Astrocyte (in vitro differentiated cells and primary cell): Measurements from ENCODE around the gene RAD51B. TPM values are rescaled to one million over a fixed set of nuclear protein-coding genes. Genes with fewer than 3 reads are reported as not detected.
A peak's percentile ranks its signal among the peaks of the same experiment; 100 is the strongest.
"Not testable (repeated sequence)": the region's sequence is repeated elsewhere in the genome, so short reads cannot be mapped to it uniquely, and the experiment has no call there.

Source experiments
- DNase-seq: peaks from one replicate; pipeline ENCODE4 v3.0.0-alpha.2; 2010; ENCODE audit warnings: low read depth
- FAIRE-seq: peaks from 2 replicates; lab custom pipeline; 2011; peaks lifted over from hg19 to GRCh38; lab: Jason Lieb, UNC
- H2AFZ ChIP-seq: 2 replicates; pipeline ENCODE4 v1.6.0; 2012; ENCODE audit warnings: low read depth, low read length, inconsistent platforms
- H3K27ac ChIP-seq: 2 replicates; pipeline ENCODE4 v1.5.1; 2011; ENCODE audit warnings: low read depth, low read length, inconsistent platforms
- H3K27me3 ChIP-seq: 2 replicates; pipeline ENCODE4 v1.6.0; 2011; ENCODE audit warnings: low read length, inconsistent platforms; ENCODE audit not compliant: insufficient read depth
- H3K36me3 ChIP-seq: 2 replicates; pipeline ENCODE4 v1.5.1; 2011; ENCODE audit warnings: low read length, inconsistent platforms; ENCODE audit not compliant: insufficient read depth
- H3K4me1 ChIP-seq: 2 replicates; pipeline ENCODE4 v1.5.1; 2011; ENCODE audit warnings: low read length, inconsistent platforms; ENCODE audit not compliant: insufficient read depth
- H3K4me2 ChIP-seq: 2 replicates; pipeline ENCODE4 v1.6.0; 2012; ENCODE audit warnings: low read length, inconsistent platforms
- H3K4me3 ChIP-seq: 2 replicates; pipeline ENCODE4 v1.5.1; 2011; ENCODE audit warnings: low read depth, mild to moderate bottlenecking, low read length, inconsistent platforms; ENCODE audit not compliant: insufficient read depth
- H3K79me2 ChIP-seq: 2 replicates; pipeline ENCODE4 v1.6.0; 2012; ENCODE audit warnings: mild to moderate bottlenecking, low read length, inconsistent platforms; ENCODE audit not compliant: insufficient read depth
- H3K9ac ChIP-seq: 2 replicates; pipeline ENCODE4 v1.6.0; 2012; ENCODE audit warnings: mild to moderate bottlenecking, low read length, inconsistent platforms
- H3K9me3 ChIP-seq: 2 replicates; pipeline ENCODE4 v1.5.1; 2012; ENCODE audit warnings: low read depth, mild to moderate bottlenecking, low read length, inconsistent platforms; ENCODE audit not compliant: insufficient read depth
- H4K20me1 ChIP-seq: 2 replicates; pipeline ENCODE4 v1.6.0; 2012; ENCODE audit warnings: low read length, inconsistent platforms; ENCODE audit not compliant: insufficient read depth
- H3K27ac Mint-ChIP-seq: one replicate; pipeline ENCODE4 v1.8.0; 2021; ENCODE audit warnings: mild to moderate bottlenecking, mixed read lengths; ENCODE audit not compliant: unreplicated experiment
- H3K27me3 Mint-ChIP-seq: one replicate; pipeline ENCODE4 v1.8.0; 2021; ENCODE audit warnings: low read depth, mixed read lengths; ENCODE audit not compliant: unreplicated experiment
- H3K36me3 Mint-ChIP-seq: one replicate; pipeline ENCODE4 v1.8.0; 2021; ENCODE audit warnings: low read depth, mixed read lengths; ENCODE audit not compliant: unreplicated experiment
- H3K4me1 Mint-ChIP-seq: one replicate; pipeline ENCODE4 v1.8.0; 2021; ENCODE audit warnings: low read depth, mixed read lengths; ENCODE audit not compliant: unreplicated experiment
- H3K4me3 Mint-ChIP-seq: one replicate; pipeline ENCODE4 v1.8.0; 2021; ENCODE audit warnings: mild to moderate bottlenecking, moderate library complexity, mixed read lengths; ENCODE audit not compliant: unreplicated experiment
- H3K9me3 Mint-ChIP-seq: one replicate; pipeline ENCODE4 v1.8.0; 2021; ENCODE audit warnings: mild to moderate bottlenecking, mixed read lengths; ENCODE audit not compliant: unreplicated experiment
- EZH2 ChIP-seq: IDR thresholded peaks from 2 replicates; pipeline ENCODE4 v1.6.1; 2012; ENCODE audit warnings: mild to moderate bottlenecking, low read length, inconsistent platforms; ENCODE audit not compliant: insufficient read depth
- total RNA-seq: library from RNA; stranded (reverse); gene quantifications from 2 replicates; pipeline ENCODE4 v1.2.1, GENCODE V29; 2021
- TF ChIP-seq, protein P1 (sequence below): IDR thresholded peaks from 2 replicates; pipeline ENCODE4 v1.5.1; 2011; ENCODE audit warnings: low read depth, mild to moderate bottlenecking, inconsistent platforms, low read length, moderate library complexity; ENCODE audit not compliant: insufficient read depth

The RAD51B gene
- total RNA-seq, 1 donor from 2014 or later, result 10.8 TPM

DNA sequence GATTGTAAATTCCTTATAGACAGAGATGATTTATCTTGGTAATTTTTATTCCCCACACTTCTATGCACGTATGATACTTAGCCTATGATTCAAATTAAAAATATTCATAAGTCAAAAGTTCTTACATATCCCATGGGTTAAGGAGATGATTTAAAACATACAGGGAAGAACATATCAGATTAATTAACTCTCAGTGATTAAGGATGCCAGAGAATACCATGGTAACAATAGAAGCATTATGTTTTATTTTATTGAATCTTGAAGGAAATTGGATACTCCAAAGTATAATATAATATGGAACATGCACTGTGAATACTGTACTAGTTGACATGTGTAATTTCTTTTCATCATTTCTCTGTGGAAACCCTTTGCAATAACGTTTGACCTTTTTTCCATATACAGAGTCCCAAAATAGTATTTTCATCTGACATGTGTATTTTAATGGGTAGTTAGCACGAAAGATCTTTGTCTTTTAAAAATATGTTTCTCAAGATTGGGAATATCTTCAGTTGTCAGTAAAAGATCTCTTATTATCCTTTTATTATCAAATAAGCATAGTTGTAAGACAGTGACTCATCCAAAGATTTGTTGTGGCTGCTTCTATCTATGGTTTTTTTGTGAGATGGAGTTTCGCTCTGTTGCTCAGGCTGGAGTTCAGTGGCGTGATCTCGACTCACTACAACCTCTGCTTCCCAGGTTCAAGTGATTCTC is 166.7 kb downstream of the RAD51B start:
- no peak for FAIRE-seq
- Mint-ChIP-seq H3K36me3 (no peaks in the 10 kb centered on the region), H3K27ac (peak overlapping the region; percentile 84), H3K4me1 (peaks cover 11% of the 10 kb centered on the region), H3K27me3 (no peaks in the 10 kb centered on the region), H3K4me3 (no peak overlapping the region), H3K9me3 (no peaks in the 10 kb centered on the region)
- Histone ChIP-seq H3K4me1 (peaks cover 11% of the 10 kb centered on the region), H3K27me3 (no peaks in the 10 kb centered on the region), H3K79me2 (no peaks in the 10 kb centered on the region), H2AFZ (no peak overlapping the region), H3K9ac (no peak overlapping the region), H3K36me3 (no peaks in the 10 kb centered on the region), H4K20me1 (no peaks in the 10 kb centered on the region), H3K4me3 (no peak overlapping the region), H3K4me2 (no peak overlapping the region), H3K27ac (no peak overlapping the region), H3K9me3 (no peaks in the 10 kb centered on the region)
- peak; percentile 71 for DNase-seq
- TF ChIP-seq, protein P1, sequence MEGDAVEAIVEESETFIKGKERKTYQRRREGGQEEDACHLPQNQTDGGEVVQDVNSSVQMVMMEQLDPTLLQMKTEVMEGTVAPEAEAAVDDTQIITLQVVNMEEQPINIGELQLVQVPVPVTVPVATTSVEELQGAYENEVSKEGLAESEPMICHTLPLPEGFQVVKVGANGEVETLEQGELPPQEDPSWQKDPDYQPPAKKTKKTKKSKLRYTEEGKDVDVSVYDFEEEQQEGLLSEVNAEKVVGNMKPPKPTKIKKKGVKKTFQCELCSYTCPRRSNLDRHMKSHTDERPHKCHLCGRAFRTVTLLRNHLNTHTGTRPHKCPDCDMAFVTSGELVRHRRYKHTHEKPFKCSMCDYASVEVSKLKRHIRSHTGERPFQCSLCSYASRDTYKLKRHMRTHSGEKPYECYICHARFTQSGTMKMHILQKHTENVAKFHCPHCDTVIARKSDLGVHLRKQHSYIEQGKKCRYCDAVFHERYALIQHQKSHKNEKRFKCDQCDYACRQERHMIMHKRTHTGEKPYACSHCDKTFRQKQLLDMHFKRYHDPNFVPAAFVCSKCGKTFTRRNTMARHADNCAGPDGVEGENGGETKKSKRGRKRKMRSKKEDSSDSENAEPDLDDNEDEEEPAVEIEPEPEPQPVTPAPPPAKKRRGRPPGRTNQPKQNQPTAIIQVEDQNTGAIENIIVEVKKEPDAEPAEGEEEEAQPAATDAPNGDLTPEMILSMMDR, result no peak

DNA sequence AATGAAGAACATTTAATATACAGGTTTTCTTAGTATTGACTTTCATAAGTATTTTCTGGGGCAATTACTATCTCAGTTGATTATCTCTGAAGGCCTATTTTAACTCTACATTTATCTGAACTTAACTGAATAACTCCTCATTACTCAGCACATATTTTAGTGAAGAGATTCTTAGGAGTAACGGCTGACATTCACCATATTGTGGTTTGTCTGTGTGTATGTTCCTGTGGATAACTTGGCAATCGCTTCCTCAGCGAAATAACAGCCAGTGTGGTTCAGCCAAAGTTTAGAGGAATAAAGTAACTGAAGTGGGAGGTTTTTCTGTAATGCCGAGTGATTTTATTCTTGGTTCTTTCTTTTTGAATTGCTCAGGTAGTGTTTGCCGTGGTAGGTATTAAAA is 168.0 kb downstream of the RAD51B start:
- no peak overlapping the region for H2AFZ ChIP-seq
- H3K4me3 Mint-ChIP-seq, result peak overlapping the region; percentile 42
- peak; percentile 98 for DNase-seq

DNA sequence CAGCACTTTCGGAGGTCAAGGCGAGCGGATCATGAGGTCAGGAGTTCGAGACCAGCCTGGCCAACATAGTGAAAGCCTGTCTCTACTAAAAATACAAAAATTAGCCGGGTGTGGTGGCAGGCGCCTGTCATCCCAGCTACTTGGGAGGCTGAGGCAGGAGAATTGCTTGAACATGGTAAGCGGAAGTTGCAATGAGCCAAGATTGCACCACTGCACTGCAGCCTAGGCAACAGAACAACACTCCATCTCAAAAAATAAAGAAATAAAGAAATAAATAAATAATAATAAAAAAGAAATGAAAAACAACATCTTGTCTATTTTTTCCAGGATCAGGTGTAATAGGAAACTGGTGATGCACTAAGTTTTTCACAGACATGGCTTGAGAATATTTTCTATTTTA is 168.6 kb downstream of the RAD51B start:
- H3K9me3 Mint-ChIP-seq, H3K27me3 Mint-ChIP-seq, H3K36me3 Mint-ChIP-seq, FAIRE-seq, H3K4me3 ChIP-seq, H4K20me1 ChIP-seq, H3K9me3 ChIP-seq, H3K79me2 ChIP-seq, DNase-seq, H3K4me3 Mint-ChIP-seq, H3K36me3 ChIP-seq, H2AFZ ChIP-seq, H3K27me3 ChIP-seq: not testable (repeated sequence)
- Histone ChIP-seq H3K4me2 (peak overlapping the region; percentile 67), H3K9ac (peak overlapping the region; percentile 13), H3K27ac (peak overlapping the region; percentile 49), H3K4me1 (peaks cover 11% of the 10 kb centered on the region)
- Mint-ChIP-seq H3K4me1 (peaks cover 11% of the 10 kb centered on the region), H3K27ac (peak overlapping the region; percentile 99)

More for the DNA sequence above, 168.0 kb downstream of the RAD51B start:
- Histone ChIP-seq H3K4me2 (peak overlapping the region; percentile 67), H3K4me1 (peaks cover 11% of the 10 kb centered on the region), H4K20me1 (no peaks in the 10 kb centered on the region), H3K27me3 (no peaks in the 10 kb centered on the region), H3K9ac (peak overlapping the region; percentile 13), H3K27ac (peak overlapping the region; percentile 49), H3K4me3 (no peak overlapping the region), H3K79me2 (no peaks in the 10 kb centered on the region), H3K36me3 (no peaks in the 10 kb centered on the region), H3K9me3 (no peaks in the 10 kb centered on the region)
- no peak for TF ChIP-seq EZH2
- TF ChIP-seq, protein P1, result no peak
- H3K36me3 Mint-ChIP-seq, result no peaks in the 10 kb centered on the region
- no peaks in the 10 kb centered on the region for H3K27me3 Mint-ChIP-seq
- peaks cover 11% of the 10 kb centered on the region for H3K4me1 Mint-ChIP-seq
- peak overlapping the region; percentile 99 for H3K27ac Mint-ChIP-seq
- FAIRE-seq, result peak; percentile 96
- H3K9me3 Mint-ChIP-seq, result no peaks in the 10 kb centered on the region
